Measurements from ENCODE around the gene GREB1.

Gene GREB1

GRCh38 chr2:11540996-11541692 is 7.3 kb downstream of the GREB1 start:
- Histone ChIP-seq H3K27ac (ENCODE audit: low read depth, low read length, severe bottlenecking) (no peak overlapping the region), H3K4me3 (ENCODE audit: extremely low read depth, insufficient read depth, low read length, poor library complexity, severe bottlenecking) (no peak overlapping the region), H3K36me3 (ENCODE audit: control insufficient read depth, insufficient read depth, low read length) (peaks cover 6% of the 10 kb centered on the region), H3K4me1 (ENCODE audit: control insufficient read depth, insufficient read depth, low read length, poor library complexity, severe bottlenecking) (peaks cover 23% of the 10 kb centered on the region), H3K9me3 (ENCODE audit: control insufficient read depth, low read length) (no peaks in the 10 kb centered on the region)
- whole genome bisulfite sequencing, 2 experiments (ENCODE audit: insufficient coverage in 2 of 2), result 95 to 97% methylated on average over 5 to 6 of the region's 11 CpGs

- H3K36me3 ChIP-seq (ENCODE audit: control insufficient read depth, insufficient read depth, low read length), result peaks cover 5% of the 10 kb centered on the region
- no peak overlapping the region for H3K4me3 ChIP-seq (ENCODE audit: extremely low read depth, insufficient read depth, low read length, poor library complexity, severe bottlenecking)
- H3K4me1 ChIP-seq (ENCODE audit: control insufficient read depth, insufficient read depth, low read length, poor library complexity, severe bottlenecking), result peaks cover 23% of the 10 kb centered on the region
- WGBS, 2 experiments (ENCODE audit: insufficient coverage in 2 of 2), result 80 to 87% methylated on average over 7 of the region's 8 CpGs
- H3K27ac ChIP-seq (ENCODE audit: low read depth, low read length, severe bottlenecking), result no peak overlapping the region
- no peaks in the 10 kb centered on the region for H3K9me3 ChIP-seq (ENCODE audit: control insufficient read depth, low read length)
Measured at GRCh38 chr2:11541693-11542274, 7.9 kb downstream of the GREB1 start.

GRCh38 chr2:11542275-11542819 is 8.5 kb downstream of the GREB1 start:
- Histone ChIP-seq H3K4me1 (ENCODE audit: control insufficient read depth, insufficient read depth, low read length, poor library complexity, severe bottlenecking) (peaks cover 23% of the 10 kb centered on the region), H3K4me3 (ENCODE audit: extremely low read depth, insufficient read depth, low read length, poor library complexity, severe bottlenecking) (no peak overlapping the region), H3K36me3 (ENCODE audit: control insufficient read depth, insufficient read depth, low read length) (peaks cover 2% of the 10 kb centered on the region), H3K27ac (ENCODE audit: low read depth, low read length, severe bottlenecking) (no peak overlapping the region), H3K9me3 (ENCODE audit: control insufficient read depth, low read length) (no peaks in the 10 kb centered on the region)
- WGBS, 2 experiments (ENCODE audit: insufficient coverage in 2 of 2), result 57 to 72% methylated on average over 4 to 11 of the region's 11 CpGs

GRCh38 chr2:11543337-11544216 is 9.7 kb downstream of the GREB1 start:
- peaks cover 23% of the 10 kb centered on the region for H3K4me1 ChIP-seq (ENCODE audit: control insufficient read depth, insufficient read depth, low read length, poor library complexity, severe bottlenecking)
- H3K27ac ChIP-seq (ENCODE audit: low read depth, low read length, severe bottlenecking), result no peak overlapping the region
- 85 to 98% methylated on average over 9 to 10 of the region's 11 CpGs for WGBS, 2 experiments (ENCODE audit: insufficient coverage in 2 of 2)
- H3K4me3 ChIP-seq (ENCODE audit: extremely low read depth, insufficient read depth, low read length, poor library complexity, severe bottlenecking), result no peak overlapping the region
- H3K9me3 ChIP-seq (ENCODE audit: control insufficient read depth, low read length), result no peaks in the 10 kb centered on the region
- H3K36me3 ChIP-seq (ENCODE audit: control insufficient read depth, insufficient read depth, low read length), result no peaks in the 10 kb centered on the region

GRCh38 chr2:11546072-11546471 is 12.2 kb downstream of the GREB1 start:
- WGBS, 2 experiments (ENCODE audit: insufficient coverage in 2 of 2), result 80% methylated on average over 1 of the region's 6 CpGs; no CpG with 5 or more reads in 1 of the 2 experiments
- Histone ChIP-seq H3K4me1 (ENCODE audit: control insufficient read depth, insufficient read depth, low read length, poor library complexity, severe bottlenecking) (peaks cover 17% of the 10 kb centered on the region), H3K36me3 (ENCODE audit: control insufficient read depth, insufficient read depth, low read length) (no peaks in the 10 kb centered on the region), H3K9me3 (ENCODE audit: control insufficient read depth, low read length) (no peaks in the 10 kb centered on the region), H3K27ac (ENCODE audit: low read depth, low read length, severe bottlenecking) (no peak overlapping the region), H3K4me3 (ENCODE audit: extremely low read depth, insufficient read depth, low read length, poor library complexity, severe bottlenecking) (no peak overlapping the region)

- no peaks in the 10 kb centered on the region for H3K36me3 ChIP-seq (ENCODE audit: control insufficient read depth, insufficient read depth, low read length)
- 92 to 100% methylated on average over 3 to 6 of the region's 6 CpGs for WGBS, 2 experiments (ENCODE audit: insufficient coverage in 2 of 2)
- H3K27ac ChIP-seq (ENCODE audit: low read depth, low read length, severe bottlenecking), result no peak overlapping the region
- no peak overlapping the region for H3K4me3 ChIP-seq (ENCODE audit: extremely low read depth, insufficient read depth, low read length, poor library complexity, severe bottlenecking)
- peaks cover under 1% of the 10 kb centered on the region for H3K4me1 ChIP-seq (ENCODE audit: control insufficient read depth, insufficient read depth, low read length, poor library complexity, severe bottlenecking)
- H3K9me3 ChIP-seq (ENCODE audit: control insufficient read depth, low read length), result no peaks in the 10 kb centered on the region
Measured at GRCh38 chr2:11547912-11548497, 14.2 kb downstream of the GREB1 start.

GRCh38 chr2:11550302-11550701 is 16.5 kb downstream of the GREB1 start:
- H3K4me1 ChIP-seq (ENCODE audit: control insufficient read depth, insufficient read depth, low read length, poor library complexity, severe bottlenecking), result peaks cover 8% of the 10 kb centered on the region

GRCh38 chr2:11550901-11551568 is 17.2 kb downstream of the GREB1 start:
- H3K4me3 ChIP-seq (ENCODE audit: extremely low read depth, insufficient read depth, low read length, poor library complexity, severe bottlenecking), result no peak overlapping the region
- no peaks in the 10 kb centered on the region for H3K9me3 ChIP-seq (ENCODE audit: control insufficient read depth, low read length)
- H3K4me1 ChIP-seq (ENCODE audit: control insufficient read depth, insufficient read depth, low read length, poor library complexity, severe bottlenecking), result peaks cover 8% of the 10 kb centered on the region
- H3K27ac ChIP-seq (ENCODE audit: low read depth, low read length, severe bottlenecking), result no peak overlapping the region
- 70 to 91% methylated on average over 4 to 5 of the region's 7 CpGs for WGBS, 2 experiments (ENCODE audit: insufficient coverage in 2 of 2)
- H3K36me3 ChIP-seq (ENCODE audit: control insufficient read depth, insufficient read depth, low read length), result no peaks in the 10 kb centered on the region

More at GRCh38 chr2:11550302-11550701, 16.5 kb downstream of the GREB1 start:
- 89% methylated on average over 2 of the region's 2 CpGs; no CpG with 5 or more reads in 1 of the 2 experiments for WGBS, 2 experiments (ENCODE audit: insufficient coverage in 2 of 2)
- Histone ChIP-seq H3K4me3 (ENCODE audit: extremely low read depth, insufficient read depth, low read length, poor library complexity, severe bottlenecking) (no peak overlapping the region), H3K36me3 (ENCODE audit: control insufficient read depth, insufficient read depth, low read length) (no peaks in the 10 kb centered on the region), H3K9me3 (ENCODE audit: control insufficient read depth, low read length) (no peaks in the 10 kb centered on the region), H3K27ac (ENCODE audit: low read depth, low read length, severe bottlenecking) (no peak overlapping the region)

- H3K36me3 ChIP-seq (ENCODE audit: control insufficient read depth, insufficient read depth, low read length), result no peaks in the 10 kb centered on the region
- 95 to 97% methylated on average over 15 to 16 of the region's 16 CpGs for WGBS, 2 experiments (ENCODE audit: insufficient coverage in 2 of 2)
- no peaks in the 10 kb centered on the region for H3K9me3 ChIP-seq (ENCODE audit: control insufficient read depth, low read length)
- no peak overlapping the region for H3K27ac ChIP-seq (ENCODE audit: low read depth, low read length, severe bottlenecking)
- no peak overlapping the region for H3K4me3 ChIP-seq (ENCODE audit: extremely low read depth, insufficient read depth, low read length, poor library complexity, severe bottlenecking)
- peaks cover 8% of the 10 kb centered on the region for H3K4me1 ChIP-seq (ENCODE audit: control insufficient read depth, insufficient read depth, low read length, poor library complexity, severe bottlenecking)
Measured at GRCh38 chr2:11551569-11552259, 17.9 kb downstream of the GREB1 start.

Data from mesodermal cell (in vitro differentiated cells).